A549 (cell line): ENCODE data around the gene PLBD2. TPM values are rescaled to one million over a fixed set of nuclear protein-coding genes. Genes with fewer than 3 reads are reported as not detected.

Experiments used
- ATAC-seq, 2 experiments: fragments of 200-7000 bp in 1 of 2; fragments of >200 bp in 1 of 2; cut with Nextera tagmentation in 1 of 2; cut with Tn5 transposase in 1 of 2; 3 replicates each; pipeline versions ENCODE4 v1.8.0 to v1.9.1; 2018 to 2020; ENCODE audit warnings: mild to moderate bottlenecking in 1 of 2, moderate library complexity in 1 of 2
- CTCF ChIA-PET: fragments of 300-600 bp; sonication (Branson Sonifier 250); formaldehyde crosslinking; extraction: SDS; loops from one replicate; lab custom pipeline; 2021; ENCODE audit warnings: antibody characterized with exemption, inconsistent platforms; lab: Yijun Ruan, JAX
- POLR2A ChIA-PET: fragments of 350-600 bp; formaldehyde crosslinking; extraction: SDS; loops from one replicate; lab custom pipeline; 2021; ENCODE audit warnings: antibody characterized with exemption, inconsistent platforms; lab: Yijun Ruan, JAX
- DNase-seq, 2 experiments: peaks; one replicate each; pipeline versions ENCODE4 v3.0.0 to v3.0.0-alpha.2; 2011 to 2016; ENCODE audit warnings: low read depth in 1 of 2, low spot score in 1 of 2
- FAIRE-seq: peaks from 2 replicates; lab custom pipeline; 2011; peaks lifted over from hg19 to GRCh38; lab: Jason Lieb, UNC
- H3K27ac ChIP-seq, 2 experiments: fragments of >200 bp; sonication (Bioruptor Twin); formaldehyde crosslinking; 3 replicates each; pipeline ENCODE4 v1.5.1; 2016 to 2017
- H3K4me1 ChIP-seq: fragments of >200 bp; sonication (Bioruptor Twin); formaldehyde crosslinking; 3 replicates; pipeline ENCODE4 v1.6.1; 2016
- H3K4me2 ChIP-seq: fragments of >200 bp; sonication (Bioruptor Twin); formaldehyde crosslinking; 3 replicates; pipeline ENCODE4 v1.6.1; 2016
- H3K4me3 ChIP-seq: fragments of >200 bp; sonication (Bioruptor Twin); formaldehyde crosslinking; 3 replicates; pipeline ENCODE4 v1.5.1; 2016
- H3K9me3 ChIP-seq: fragments of >200 bp; sonication (Bioruptor Twin); formaldehyde crosslinking; 3 replicates; pipeline ENCODE4 v1.6.1; 2016
- BCL3 ChIP-seq: fragments of >200 bp; sonication (Bioruptor Twin); formaldehyde crosslinking; IDR thresholded peaks from 3 replicates; pipeline ENCODE4 v1.6.1; 2016
- BHLHE40 ChIP-seq: IDR thresholded peaks from 2 replicates; pipeline ENCODE4 v1.6.1; 2012; ENCODE audit warnings: low read depth, low read length, inconsistent platforms
- CBX2 ChIP-seq: fragments of 200-600 bp; sonication (generic); IDR thresholded peaks from 2 replicates; pipeline ENCODE4 v1.6.1; 2016; ENCODE audit warnings: low read depth, mild to moderate bottlenecking, borderline replicate concordance
- CHD2 ChIP-seq: fragments of 150-350 bp; IDR thresholded peaks from 2 replicates; pipeline ENCODE4 v1.6.1; 2014; ENCODE audit warnings: low read length; ENCODE audit not compliant: partially characterized antibody
- ELK1 ChIP-seq: fragments of 150-350 bp; IDR thresholded peaks from 2 replicates; pipeline ENCODE4 v1.6.1; 2014; ENCODE audit warnings: low read depth, mild to moderate bottlenecking, low read length
- ESRRA ChIP-seq: fragments of 150-350 bp; IDR thresholded peaks from 2 replicates; pipeline ENCODE4 v1.6.1; 2014; ENCODE audit warnings: mild to moderate bottlenecking, low read length, borderline replicate concordance
- FOSB ChIP-seq: fragments of 250-450 bp; sonication (Bioruptor Pico); IDR thresholded peaks from 2 replicates; pipeline ENCODE4 v1.5.0; 2020; ENCODE audit warnings: mild to moderate bottlenecking, moderate library complexity
- GATA3 ChIP-seq: IDR thresholded peaks from 2 replicates; pipeline ENCODE4 v1.6.1; 2012; ENCODE audit warnings: borderline replicate concordance
- HES2 ChIP-seq: fragments of >200 bp; sonication (Bioruptor Twin); formaldehyde crosslinking; IDR thresholded peaks from 2 replicates; pipeline ENCODE4 v1.6.1; 2016
- HOXB5 ChIP-seq: fragments of 250-450 bp; sonication (Bioruptor Pico); IDR thresholded peaks from 2 replicates; pipeline ENCODE4 v1.5.0; 2020; ENCODE audit warnings: mild to moderate bottlenecking, moderate library complexity
- JUN ChIP-seq, 2 experiments: fragments of >200 bp; sonication (Bioruptor Twin); formaldehyde crosslinking; IDR thresholded peaks; 2 replicates in 1 of 2; 3 replicates in 1 of 2; pipeline ENCODE4 v1.6.1; 2016 to 2017
- KDM1A ChIP-seq: fragments of 200-600 bp; sonication (generic); IDR thresholded peaks from 2 replicates; pipeline ENCODE4 v1.6.1; 2016; ENCODE audit warnings: low read depth, mild to moderate bottlenecking
- KDM5A ChIP-seq: fragments of 200-600 bp; sonication (generic); IDR thresholded peaks from 2 replicates; pipeline ENCODE4 v1.6.1; 2016; ENCODE audit warnings: antibody characterized with exemption, mild to moderate bottlenecking
- MYC ChIP-seq: IDR thresholded peaks from 2 replicates; pipeline ENCODE4 v1.6.1; 2012; ENCODE audit warnings: mild to moderate bottlenecking, inconsistent platforms, low read length, improper control_type of control experiment, borderline replicate concordance
- NR3C1 ChIP-seq: fragments of >200 bp; sonication (Bioruptor Twin); formaldehyde crosslinking; IDR thresholded peaks from 3 replicates; pipeline ENCODE4 v1.6.1; 2017
- PBX3 ChIP-seq: IDR thresholded peaks from 2 replicates; pipeline ENCODE4 v1.6.1; 2012
- PHF8 ChIP-seq: fragments of 200-600 bp; sonication (generic); IDR thresholded peaks from 2 replicates; pipeline ENCODE4 v1.6.1; 2016; ENCODE audit warnings: low read depth, mild to moderate bottlenecking, antibody characterized with exemption, moderate library complexity, borderline replicate concordance
- POLR2A ChIP-seq: IDR thresholded peaks from 2 replicates; pipeline ENCODE4 v1.6.1; 2012; ENCODE audit warnings: mild to moderate bottlenecking, low read length
- POLR2AphosphoS2 ChIP-seq: conservative IDR thresholded peaks from 2 replicates; pipeline ENCODE4 v1.6.1; 2012; ENCODE audit warnings: low read length, improper control_type of control experiment, inconsistent platforms
- RAD21 ChIP-seq, 2 experiments: fragments of >200 bp in 1 of 2; sonication (Bioruptor Twin) in 1 of 2; formaldehyde crosslinking in 1 of 2; IDR thresholded peaks in 1 of 2; conservative IDR thresholded peaks in 1 of 2; 2 replicates in 1 of 2; 3 replicates in 1 of 2; pipeline ENCODE4 v1.6.1; 2012 to 2018; ENCODE audit warnings: inconsistent platforms in 1 of 2
- RARB ChIP-seq: fragments of 250-450 bp; sonication (Bioruptor Pico); IDR thresholded peaks from 2 replicates; pipeline ENCODE4 v1.8.0; 2021; ENCODE audit warnings: mild to moderate bottlenecking, moderate library complexity
- RCOR1 ChIP-seq: fragments of 150-350 bp; IDR thresholded peaks from 2 replicates; pipeline ENCODE4 v1.6.1; 2014; ENCODE audit warnings: antibody characterized with exemption, low read length, low read depth
- REST ChIP-seq: fragments of 200-600 bp; sonication (generic); IDR thresholded peaks from 2 replicates; pipeline ENCODE4 v1.6.1; 2016; ENCODE audit warnings: antibody characterized with exemption, mild to moderate bottlenecking, moderate library complexity
- RNF2 ChIP-seq: fragments of 200-600 bp; sonication (generic); IDR thresholded peaks from 2 replicates; pipeline ENCODE4 v1.6.1; 2016; ENCODE audit warnings: low read depth, mild to moderate bottlenecking, antibody characterized with exemption, moderate library complexity, borderline replicate concordance
- USF2 ChIP-seq: fragments of 450-650 bp; IDR thresholded peaks from 2 replicates; pipeline ENCODE4 v1.6.1; 2014; ENCODE audit warnings: antibody characterized with exemption
- ZSCAN20 ChIP-seq: fragments of 250-450 bp; sonication (Bioruptor Pico); IDR thresholded peaks from 2 replicates; pipeline ENCODE4 v1.8.0; 2022; ENCODE audit warnings: mild to moderate bottlenecking, moderate library complexity
- WGBS: methylation state at CpG from one replicate; pipeline ENCODE4 v1.1.6; 2017; ENCODE audit errors: missing lambda C conversion rate; 5-methylcytosine and 5-hydroxymethylcytosine counted together
- polyA minus RNA-seq: library from RNA; depleted of rRNA, polyadenylated mRNA; stranded (reverse); fragments of >200 nt; gene quantifications from 2 replicates; pipeline ENCODE4 v1.2.3, GENCODE V29; 2011; rRNA and poly(A)+ RNA removed
- polyA plus RNA-seq, 4 experiments: library from polyadenylated mRNA; depleted of rRNA in 3 of 4; stranded (reverse); fragments of >200 nt; fragmentation: RNase III in 1 of 4; extraction: RNeasy Plus Mini Kit Qiagen cat#74134 plus additional on column Dnase treatment in 1 of 4; gene quantifications; 2 replicates in 3 of 4; 3 replicates in 1 of 4; pipeline ENCODE4 v1.2.3, GENCODE V29; 2011 to 2017

PLBD2 gene
- polyA plus RNA-seq (2011; rRNA removed) (13.2 and 22.3 TPM in 2 replicates), polyA plus RNA-seq (2017; fragmentation: RNase III; extraction: RNeasy Plus Mini Kit Qiagen cat#74134 plus additional on column Dnase treatment) (21.9 to 25.9 TPM (median 25.8 TPM) in 3 replicates), polyA minus RNA-seq (32.2 and 32.4 TPM in 2 replicates)
- polyA plus RNA-seq (2012; cell fraction: cytosol; rRNA removed), result 12.5 and 21.2 TPM in 2 replicates
- 30.6 and 31.6 TPM in 2 replicates for polyA plus RNA-seq (2012; cell fraction: nucleus; rRNA removed)

- ATAC-seq (peak; percentile 90 to 91), FAIRE-seq (no peak), DNase-seq (peak; percentile 93)
- peaks cover 8% of the 10 kb centered on the region; the same call in 1 of the 3 replicates for H3K4me1 ChIP-seq
- POLR2A ChIA-PET, result interaction anchor here (1.2 to 3.2 kb wide), 2 partner anchors 24 to 30 kb away, joined by 5 to 11 read pairs; partner anchors contain the start of gene SLC8B1
- 0% methylated on average over 31 of the region's 67 CpGs for WGBS
- TF ChIP-seq POLR2AphosphoS2 (no peak), KDM5A (peak; percentile 53; the same call in 1 of the 2 replicates), POLR2A (peak; percentile 86), BCL3 (peak; percentile 49; the same call in 1 of the 3 replicates), PHF8 (peak; percentile 88), HOXB5 (CRISPR knock-in tag) (peak; percentile 9; the same call in 1 of the 2 replicates), RAD21 (conservative IDR thresholded peaks at IDR 0.05 in 1 of 2, IDR thresholded peaks at IDR 0.05 in 1 of 2) (no peak), ESRRA (no peak), RNF2 (no peak), KDM1A (no peak), FOSB (CRISPR knock-in tag) (no peak), GATA3 (no peak), USF2 (peak; percentile 94), JUN (IDR thresholded peaks at IDR 0.05) (peak; percentile 26 to 54; a peak in 1 of 5 replicates), PBX3 (no peak), RCOR1 (no peak), RARB (CRISPR knock-in tag) (no peak), ZSCAN20 (CRISPR knock-in tag) (no peak), ELK1 (no peak), REST (peak; percentile 79), BHLHE40 (peak; percentile 23; the same call in 1 of the 2 replicates), CHD2 (no peak), HES2 (no peak), MYC (peak; percentile 71; the same call in 1 of the 2 replicates), NR3C1 (no peak), CBX2 (no peak)
- H3K4me3 ChIP-seq, result peak within 1 kb of the TSS; percentile 69
- no peaks in the 10 kb centered on the region for H3K9me3 ChIP-seq
- H3K27ac ChIP-seq, result peak within 1 kb of the TSS; percentile 79 to 93
- CTCF ChIA-PET, result interaction anchor here (0.7 to 1.7 kb wide), 3 partner anchors 18 to 67 kb away, joined by 3 to 5 read pairs (median 4); no protein-coding TSS in a partner anchor
- H3K4me2 ChIP-seq, result peak within 1 kb of the TSS; percentile 92
Measured at GRCh38 chr12:113358381-113359132, at the start of gene PLBD2. Gene PLBD2, plus strand, starts transcription at chr12:113358587. Its CDS starts 14 bp downstream, at chr12:113358601.
